LNCAP (cell line): ENCODE measurements around the gene IGSF11.

ENCODE experiments used
- TF ChIP-seq, protein P1 (sequence below): fragments of 450-650 bp; IDR thresholded peaks from 2 replicates; pipeline ENCODE4 v1.5.1; 2017; ENCODE audit warnings: mild to moderate bottlenecking

The IGSF11 gene

DNA sequence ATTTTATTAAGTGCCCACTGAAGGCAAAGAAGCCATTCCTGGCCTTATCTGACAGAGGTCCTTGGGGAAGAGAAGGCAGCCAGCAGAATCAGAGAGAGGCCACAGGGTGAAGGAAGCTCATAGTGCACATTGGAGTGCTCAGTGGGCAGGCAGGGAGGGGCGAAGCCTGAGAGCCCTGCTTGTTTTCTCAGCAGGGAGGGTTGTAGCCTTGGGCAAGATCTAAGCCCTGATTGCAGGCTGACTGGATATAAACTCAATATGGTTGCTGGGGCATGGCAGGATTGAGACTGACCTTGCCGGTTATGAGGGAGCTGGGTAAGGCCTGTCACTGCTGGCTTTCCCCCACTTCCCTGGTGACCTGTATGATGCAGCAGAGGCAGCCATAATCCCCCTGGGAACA is 7.5 kb upstream of the IGSF11 start:
- TF ChIP-seq, protein P1, sequence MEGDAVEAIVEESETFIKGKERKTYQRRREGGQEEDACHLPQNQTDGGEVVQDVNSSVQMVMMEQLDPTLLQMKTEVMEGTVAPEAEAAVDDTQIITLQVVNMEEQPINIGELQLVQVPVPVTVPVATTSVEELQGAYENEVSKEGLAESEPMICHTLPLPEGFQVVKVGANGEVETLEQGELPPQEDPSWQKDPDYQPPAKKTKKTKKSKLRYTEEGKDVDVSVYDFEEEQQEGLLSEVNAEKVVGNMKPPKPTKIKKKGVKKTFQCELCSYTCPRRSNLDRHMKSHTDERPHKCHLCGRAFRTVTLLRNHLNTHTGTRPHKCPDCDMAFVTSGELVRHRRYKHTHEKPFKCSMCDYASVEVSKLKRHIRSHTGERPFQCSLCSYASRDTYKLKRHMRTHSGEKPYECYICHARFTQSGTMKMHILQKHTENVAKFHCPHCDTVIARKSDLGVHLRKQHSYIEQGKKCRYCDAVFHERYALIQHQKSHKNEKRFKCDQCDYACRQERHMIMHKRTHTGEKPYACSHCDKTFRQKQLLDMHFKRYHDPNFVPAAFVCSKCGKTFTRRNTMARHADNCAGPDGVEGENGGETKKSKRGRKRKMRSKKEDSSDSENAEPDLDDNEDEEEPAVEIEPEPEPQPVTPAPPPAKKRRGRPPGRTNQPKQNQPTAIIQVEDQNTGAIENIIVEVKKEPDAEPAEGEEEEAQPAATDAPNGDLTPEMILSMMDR, result no peak

- TF ChIP-seq, protein P1, result peak; percentile 20
Measured at GRCh38 chr3:119035014-119035346, 334 bp upstream of the IGSF11 start.

DNA sequence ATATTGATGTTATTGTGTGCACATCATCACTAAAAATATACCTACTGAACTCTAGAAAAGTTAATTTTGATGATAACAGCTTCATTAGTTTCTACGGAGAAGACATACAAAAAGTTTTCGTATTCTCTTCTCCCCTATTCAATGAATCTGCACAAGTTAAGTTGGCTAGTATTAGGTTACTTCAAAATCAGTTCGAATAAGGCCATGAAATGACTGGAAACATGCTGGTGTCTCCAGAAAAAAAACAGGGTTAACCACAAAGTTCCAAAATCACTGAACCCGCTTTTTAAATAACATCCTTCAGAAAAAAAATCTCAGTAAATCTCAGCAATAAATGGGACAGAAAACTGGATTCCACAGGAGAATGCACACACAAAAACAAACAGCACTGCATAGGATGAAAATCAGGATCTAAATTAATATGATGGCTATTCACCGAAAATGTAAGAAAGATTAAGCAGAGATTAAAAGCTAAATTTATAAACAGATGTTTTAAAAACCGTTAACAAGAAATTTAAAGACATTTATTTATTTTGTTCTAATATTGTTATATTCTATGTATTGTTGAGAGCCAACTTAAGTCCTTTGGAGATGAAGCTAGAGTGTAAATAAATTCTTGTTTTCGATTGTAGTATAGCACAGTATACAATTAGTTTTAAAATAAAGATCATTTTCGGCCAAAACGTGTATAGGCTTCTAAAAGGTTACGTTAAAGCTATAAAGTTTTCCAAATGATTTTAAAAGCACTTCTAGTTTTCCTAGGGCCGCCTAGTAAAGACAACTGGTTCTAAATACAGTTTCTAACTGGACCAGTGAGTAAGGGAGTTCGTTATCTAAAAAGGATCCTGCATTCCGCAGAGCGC is 1.0 kb downstream of the IGSF11 start:
- TF ChIP-seq, protein P1, result no peak

GRCh38 chr3:119025171-119025795 is 9.4 kb downstream of the IGSF11 start:
- TF ChIP-seq, protein P1, result no peak

DNA sequence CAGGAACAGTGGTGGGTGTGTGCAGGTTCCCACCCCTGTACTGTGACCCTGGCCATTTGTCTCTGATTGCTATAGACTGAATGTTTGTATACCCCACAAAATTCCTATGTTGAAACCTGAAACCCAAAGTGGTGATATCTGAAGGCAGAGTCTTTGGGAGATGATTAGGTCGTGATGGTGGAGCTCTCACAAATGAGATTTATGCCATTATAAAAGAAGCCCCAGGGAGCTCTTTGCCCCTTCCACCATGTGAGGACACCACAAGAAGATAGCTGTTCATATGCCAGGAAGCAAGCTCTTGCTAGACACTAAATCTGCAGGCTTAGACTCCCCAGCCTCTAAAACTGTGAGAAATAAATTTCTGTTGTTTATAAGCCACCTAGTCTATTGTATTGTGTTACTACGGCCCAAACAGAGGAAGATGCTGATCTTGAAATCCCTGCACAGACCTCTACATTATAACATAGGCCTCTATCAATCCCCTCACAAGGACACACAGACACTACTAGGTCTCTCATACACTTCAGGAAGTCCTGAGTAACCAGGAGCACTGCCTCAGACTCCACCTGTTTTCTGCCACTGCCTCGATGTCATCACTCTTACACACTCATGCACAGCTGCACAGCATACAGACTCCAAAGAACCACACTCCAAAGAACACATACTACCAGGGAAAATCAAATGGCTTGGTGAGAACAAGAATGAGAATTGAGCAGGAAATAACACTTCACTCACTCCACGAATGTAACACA is 14.7 kb downstream of the IGSF11 start:
- TF ChIP-seq, protein P1, result no peak

GRCh38 chr3:119018690-119019463 is 15.8 kb downstream of the IGSF11 start:
- TF ChIP-seq, protein P1, result no peak

DNA sequence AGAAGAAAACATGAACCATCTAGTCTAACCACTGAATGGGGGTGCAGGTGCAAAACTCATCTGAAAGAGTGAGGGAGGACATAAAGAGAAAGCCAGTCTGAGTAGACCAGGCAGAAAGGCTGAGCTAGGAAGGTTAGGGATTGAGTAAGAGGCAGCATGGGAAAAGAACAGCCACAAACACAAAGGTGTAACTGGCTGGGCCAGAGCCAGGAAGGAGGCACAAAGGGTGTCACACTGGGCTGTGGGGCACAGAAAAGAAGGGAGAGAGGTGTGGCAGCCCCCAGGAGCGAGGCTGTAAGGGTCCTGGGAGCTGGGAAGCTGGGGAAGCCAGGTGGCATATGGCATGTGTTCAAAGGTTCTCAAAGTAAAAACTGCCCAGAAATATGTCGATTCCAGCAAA is 18.7 kb downstream of the IGSF11 start:
- TF ChIP-seq, protein P1, result no peak
